GM19099 (cell line): ENCODE measurements around the gene FCRL6.

Source experiments
- POLR2A ChIP-seq: IDR thresholded peaks from 3 replicates; pipeline ENCODE4 v1.6.1; 2011; ENCODE audit warnings: low read depth; ENCODE audit not compliant: insufficient read length; ENCODE audit errors: extremely low read depth

The FCRL6 gene

GRCh38 chr1:159859767-159860322, 57.7 kb downstream of the FCRL6 start:
- no peak for TF ChIP-seq POLR2A

- TF ChIP-seq POLR2A: no peak
These were observed 58.3 kb downstream of the FCRL6 start for GRCh38 chr1:159860456-159860855.

GRCh38 chr1:159861218-159861617, 59.1 kb downstream of the FCRL6 start:
- no peak for TF ChIP-seq POLR2A

- no peak for TF ChIP-seq POLR2A
These were observed 59.9 kb downstream of the FCRL6 start for GRCh38 chr1:159862031-159862430.

- no peak for TF ChIP-seq POLR2A
These were observed 60.4 kb downstream of the FCRL6 start, which contains the start of gene VSIG8 for GRCh38 chr1:159862557-159862956. TSS of gene VSIG8 (minus strand) at chr1:159862657. CDS start at chr1:159862521, 136 bp downstream.

- no peak for TF ChIP-seq POLR2A
These were observed 62.1 kb downstream of the FCRL6 start for GRCh38 chr1:159864262-159864661.
